SK-N-SH (cell line): Measurements from ENCODE around the gene FTO. TPM values are rescaled to one million over a fixed set of nuclear protein-coding genes. Genes with fewer than 3 reads are reported as not detected.

Source experiments
- CTCF ChIA-PET: fragments of 300-600, 350-600 bp; formaldehyde crosslinking; extraction: SDS; loops from one replicate; lab custom pipeline; 2021; lab: Yijun Ruan, JAX
- POLR2A ChIA-PET: fragments of 350-600 bp; sonication (Branson Sonifier 250); formaldehyde crosslinking; extraction: SDS; loops from one replicate; lab custom pipeline; 2020; ENCODE audit warnings: antibody characterized with exemption, inconsistent platforms; lab: Yijun Ruan, JAX
- DNase-seq: peaks from one replicate; pipeline ENCODE4 v3.0.0; 2012
- H2AFZ ChIP-seq: fragments of 200-600 bp; sonication (generic); 2 replicates; pipeline ENCODE4 v1.8.1; 2016; ENCODE audit warnings: antibody characterized with exemption, mild to moderate bottlenecking, low read depth
- H3F3A ChIP-seq: fragments of 200-600 bp; sonication (generic); replicated peaks from 2 replicates; pipeline ENCODE3; 2016; ENCODE audit warnings: antibody characterized with exemption, mild to moderate bottlenecking; ENCODE audit not compliant: insufficient read depth
- H3K27ac ChIP-seq, 2 experiments: fragments of 200-500 bp in 1 of 2; fragments of 200-600 bp in 1 of 2; sonication (Bioruptor generic) in 1 of 2; sonication (generic), shearing (Covaris generic) in 1 of 2; 2 replicates each; pipeline versions ENCODE4 v1.5.1 to v1.6.1; 2014 to 2016; ENCODE audit warnings: low read depth in 2 of 2, inconsistent platforms in 1 of 2, low read length in 1 of 2, mild to moderate bottlenecking in 1 of 2, mixed read lengths in 1 of 2
- H3K27me3 ChIP-seq: fragments of 200-600 bp; sonication (generic), shearing (Covaris generic); 2 replicates; pipeline ENCODE4 v1.6.1; 2016; ENCODE audit warnings: mixed run types; ENCODE audit not compliant: insufficient read depth
- H3K36me3 ChIP-seq, 2 experiments: fragments of 200-500 bp in 1 of 2; fragments of 200-600 bp in 1 of 2; sonication (Bioruptor generic) in 1 of 2; sonication (generic) in 1 of 2; replicated peaks in 1 of 2; 2 replicates each; pipeline versions ENCODE3 to v1.5.1; 2014 to 2016; ENCODE audit warnings: low read length in 1 of 2, mild to moderate bottlenecking in 1 of 2; ENCODE audit not compliant: insufficient read depth in 2 of 2, control insufficient read depth in 1 of 2
- H3K4me1 ChIP-seq, 2 experiments: fragments of 200-500 bp in 1 of 2; fragments of 200-600 bp in 1 of 2; sonication (Bioruptor generic) in 1 of 2; sonication (generic), shearing (Covaris generic) in 1 of 2; 2 replicates each; pipeline versions ENCODE4 v1.5.1 to v1.6.1; 2014 to 2016; ENCODE audit warnings: low read depth in 1 of 2, low read length in 1 of 2, mixed run types in 1 of 2; ENCODE audit not compliant: insufficient read depth in 2 of 2, control insufficient read depth in 1 of 2
- H3K4me2 ChIP-seq: fragments of 200-600 bp; sonication (generic), shearing (Covaris generic); 2 replicates; pipeline ENCODE4 v1.6.1; 2017; ENCODE audit warnings: mixed run types
- H3K4me3 ChIP-seq, 2 experiments: fragments of 200-500 bp in 1 of 2; fragments of 200-600 bp in 1 of 2; sonication (Bioruptor generic) in 1 of 2; sonication (generic), shearing (Covaris generic) in 1 of 2; 2 replicates each; pipeline versions ENCODE4 v1.5.1 to v1.8.1; 2014 to 2016; ENCODE audit warnings: low read depth in 2 of 2, inconsistent platforms in 1 of 2, low read length in 1 of 2, mild to moderate bottlenecking in 1 of 2, mixed read lengths in 1 of 2, moderate library complexity in 1 of 2
- H3K79me2 ChIP-seq: fragments of 200-600 bp; sonication (generic); 2 replicates; pipeline ENCODE4 v1.8.1; 2017; ENCODE audit warnings: mild to moderate bottlenecking; ENCODE audit not compliant: insufficient read depth
- H3K9ac ChIP-seq: fragments of 200-600 bp; sonication (generic); 2 replicates; pipeline ENCODE4 v1.6.1; 2017; ENCODE audit warnings: mixed run types
- H3K9me2 ChIP-seq: fragments of 200-600 bp; sonication (generic); 2 replicates; pipeline ENCODE4 v1.6.1; 2017; ENCODE audit warnings: mixed run types
- H3K9me3 ChIP-seq: fragments of 200-600 bp; sonication (generic); 2 replicates; pipeline ENCODE4 v1.6.1; 2017; ENCODE audit warnings: mixed run types, mild to moderate bottlenecking, moderate library complexity
- H4K20me1 ChIP-seq: fragments of 200-600 bp; sonication (generic); 2 replicates; pipeline ENCODE4 v1.6.1; 2017; ENCODE audit warnings: mild to moderate bottlenecking, mixed run types; ENCODE audit not compliant: insufficient read depth
- CHD2 ChIP-seq: fragments of 150-350 bp; IDR thresholded peaks from 2 replicates; pipeline ENCODE4 v1.6.1; 2018; ENCODE audit warnings: low read length; ENCODE audit not compliant: partially characterized antibody
- ELF1 ChIP-seq: IDR thresholded peaks from 2 replicates; pipeline ENCODE4 v1.4.0; 2012
- EP300 ChIP-seq, 2 experiments: IDR thresholded peaks; 2 replicates each; pipeline versions ENCODE4 v1.4.0 to v1.6.1; 2012; ENCODE audit warnings: borderline replicate concordance in 1 of 2, low read depth in 1 of 2, low read length in 1 of 2
- FOSL2 ChIP-seq: IDR thresholded peaks from 2 replicates; pipeline ENCODE4 v1.4.0; 2012; ENCODE audit warnings: low read depth, mild to moderate bottlenecking, moderate library complexity, borderline replicate concordance
- FOXJ3 ChIP-seq: sonication (generic); formaldehyde crosslinking; IDR thresholded peaks from 2 replicates; pipeline ENCODE4 v1.5.1; 2020; ENCODE audit warnings: mild to moderate bottlenecking, missing genetic modification reagents
- FOXM1 ChIP-seq: IDR thresholded peaks from 2 replicates; pipeline ENCODE4 v1.4.0; 2012; ENCODE audit warnings: low read depth, mild to moderate bottlenecking
- GABPA ChIP-seq: IDR thresholded peaks from 2 replicates; pipeline ENCODE4 v1.4.0; 2012; ENCODE audit warnings: low read depth, mild to moderate bottlenecking
- JUND ChIP-seq: IDR thresholded peaks from 2 replicates; pipeline ENCODE4 v1.4.0; 2012
- MEF2A ChIP-seq: IDR thresholded peaks from 2 replicates; pipeline ENCODE4 v1.4.0; 2012; ENCODE audit warnings: low read depth, borderline replicate concordance
- MXI1 ChIP-seq: IDR thresholded peaks from 2 replicates; pipeline ENCODE4 v1.6.1; 2012; ENCODE audit warnings: mild to moderate bottlenecking, low read depth, low read length, improper control_type of control experiment
- NFIC ChIP-seq: IDR thresholded peaks from 2 replicates; pipeline ENCODE4 v1.4.0; 2012; ENCODE audit warnings: borderline replicate concordance
- NRF1 ChIP-seq: IDR thresholded peaks from 2 replicates; pipeline ENCODE4 v1.6.1; 2012; ENCODE audit warnings: low read depth, mild to moderate bottlenecking, low read length
- PBX3 ChIP-seq: IDR thresholded peaks from 2 replicates; pipeline ENCODE4; 2012
- POLR2AphosphoS5 ChIP-seq: IDR thresholded peaks from 2 replicates; pipeline ENCODE4 v1.6.1; 2012; ENCODE audit warnings: low read depth, low read length
- RAD21 ChIP-seq: IDR thresholded peaks from 2 replicates; pipeline ENCODE4 v1.6.1; 2012; ENCODE audit warnings: mild to moderate bottlenecking, low read length
- RCOR1 ChIP-seq: fragments of 150-350 bp; IDR thresholded peaks from 2 replicates; pipeline ENCODE4 v1.6.1; 2017; ENCODE audit warnings: antibody characterized with exemption, low read length
- RXRA ChIP-seq: IDR thresholded peaks from 2 replicates; pipeline ENCODE4 v1.4.0; 2012; ENCODE audit warnings: low read depth, mild to moderate bottlenecking, borderline replicate concordance
- SIN3A ChIP-seq: IDR thresholded peaks from 2 replicates; pipeline ENCODE4 v1.6.1; 2012; ENCODE audit warnings: low read depth, mild to moderate bottlenecking, low read length, moderate library complexity, borderline replicate concordance
- TCF12 ChIP-seq: IDR thresholded peaks from 2 replicates; pipeline ENCODE4 v1.4.0; 2012
- ZBTB33 ChIP-seq: IDR thresholded peaks from 2 replicates; pipeline ENCODE4 v1.4.0; 2012; ENCODE audit warnings: low read depth, borderline replicate concordance
- WGBS: methylation state at CpG from one replicate; pipeline ENCODE4 v1.1.6; 2017; ENCODE audit warnings: low lambda C conversion rate; 5-methylcytosine and 5-hydroxymethylcytosine counted together
- polyA plus RNA-seq, 3 experiments: library from polyadenylated mRNA; depleted of rRNA; stranded (reverse); fragments of >200 nt; gene quantifications; 2 replicates each; pipeline ENCODE4 v1.2.3, GENCODE V29; 2012
- TF ChIP-seq, protein P1 (sequence below): IDR thresholded peaks from 2 replicates; pipeline ENCODE4 v1.4.0; 2012; ENCODE audit warnings: low read depth, borderline replicate concordance

Gene FTO
- polyA plus RNA-seq, 1 of the 3 experiments (the other 2 are of a cell fraction), result 41.2 TPM

- H3K27me3 ChIP-seq, result no peaks in the 10 kb centered on the region
- no peaks in the 10 kb centered on the region for H3F3A ChIP-seq
- H2AFZ ChIP-seq, result no peak overlapping the region
- H3K27ac ChIP-seq, result no peak overlapping the region
- no peaks in the 10 kb centered on the region; the same call in 1 of the 2 replicates for H3K79me2 ChIP-seq
- DNase-seq, result no peak
- no peaks in the 10 kb centered on the region for H3K9me2 ChIP-seq
- TF ChIP-seq FOSL2, result no peak
- TF ChIP-seq, protein P1, sequence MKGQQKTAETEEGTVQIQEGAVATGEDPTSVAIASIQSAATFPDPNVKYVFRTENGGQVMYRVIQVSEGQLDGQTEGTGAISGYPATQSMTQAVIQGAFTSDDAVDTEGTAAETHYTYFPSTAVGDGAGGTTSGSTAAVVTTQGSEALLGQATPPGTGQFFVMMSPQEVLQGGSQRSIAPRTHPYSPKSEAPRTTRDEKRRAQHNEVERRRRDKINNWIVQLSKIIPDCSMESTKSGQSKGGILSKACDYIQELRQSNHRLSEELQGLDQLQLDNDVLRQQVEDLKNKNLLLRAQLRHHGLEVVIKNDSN, result no peak
- no peak for TF ChIP-seq MXI1
- TF ChIP-seq MEF2A, result no peak
- TF ChIP-seq FOXM1, result no peak
- no peak for TF ChIP-seq TCF12
- TF ChIP-seq JUND, result no peak
- TF ChIP-seq SIN3A, result no peak
- no peak for TF ChIP-seq EP300 (IDR thresholded peaks at IDR 0.05; ENCODE audit: borderline replicate concordance in 1 of 2, low read depth in 1 of 2, low read length in 1 of 2)
- TF ChIP-seq RAD21, result no peak
- no peak for TF ChIP-seq GABPA
- no peak for TF ChIP-seq FOXJ3 (CRISPR knock-in tag)
- no peak for TF ChIP-seq ZBTB33
- no peak for TF ChIP-seq ELF1
- no peak for TF ChIP-seq NRF1
- no peaks in the 10 kb centered on the region for H3K4me1 ChIP-seq
- no peak overlapping the region for H3K4me2 ChIP-seq
- H3K9ac ChIP-seq, result no peak overlapping the region
- no peaks in the 10 kb centered on the region for H4K20me1 ChIP-seq
- ChIA-PET POLR2A (no interaction called here), CTCF (interaction anchor here (0.6 to 1.1 kb wide), 2 partner anchors 10 to 17 kb away, joined by 3 read pairs; no protein-coding TSS in a partner anchor)
- no peak overlapping the region for H3K4me3 ChIP-seq
- WGBS, result 91% methylated on average over 4 of the region's 4 CpGs
- H3K36me3 ChIP-seq, result peaks cover 3 to 14% of the 10 kb centered on the region in 2 experiments
- H3K9me3 ChIP-seq, result no peaks in the 10 kb centered on the region
These were observed 136.5 kb downstream of the FTO start for GRCh38 chr16:53840456-53840855.

DNA sequence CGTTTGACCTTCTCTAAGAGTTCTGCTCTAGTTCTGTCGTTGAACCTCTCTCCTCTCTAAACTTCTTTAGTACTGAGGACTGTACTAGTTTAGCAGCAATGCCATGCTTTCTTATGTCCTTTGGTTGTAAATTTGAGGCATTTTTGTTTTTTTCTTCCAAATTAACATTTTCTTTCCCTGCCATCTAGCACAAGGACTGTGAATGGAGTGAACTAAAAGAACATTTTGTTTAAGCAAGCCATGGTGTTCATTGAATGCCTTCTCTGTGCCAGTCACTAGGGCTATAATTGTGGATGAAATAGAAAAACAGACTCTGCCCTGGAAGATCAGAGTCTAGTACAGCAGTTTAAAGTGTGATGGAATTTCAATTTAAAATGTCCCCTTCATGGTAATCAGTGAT, 137.9 kb downstream of the FTO start:
- Histone ChIP-seq H3K4me1 (no peaks in the 10 kb centered on the region), H2AFZ (no peak overlapping the region), H3K4me2 (no peak overlapping the region), H4K20me1 (no peaks in the 10 kb centered on the region), H3K27me3 (no peaks in the 10 kb centered on the region), H3K27ac (no peak overlapping the region), H3K36me3 (peaks cover 3 to 11% of the 10 kb centered on the region in 2 experiments), H3F3A (no peaks in the 10 kb centered on the region), H3K79me2 (no peaks in the 10 kb centered on the region; the same call in 1 of the 2 replicates), H3K9me2 (no peaks in the 10 kb centered on the region), H3K4me3 (no peak overlapping the region), H3K9ac (no peak overlapping the region), H3K9me3 (no peaks in the 10 kb centered on the region)
- ChIA-PET CTCF (interaction anchor here (1.0 kb wide), 1 partner anchor 16 kb away, joined by 4 read pairs; no protein-coding TSS in a partner anchor), POLR2A (no interaction called here)
- TF ChIP-seq POLR2AphosphoS5 (no peak), PBX3 (no peak), RXRA (no peak), CHD2 (no peak), NFIC (no peak), TCF12 (no peak), RCOR1 (no peak), MXI1 (no peak), JUND (no peak)
- WGBS, result 88% methylated on average over 2 of the region's 2 CpGs
- no peak for DNase-seq
